Natural killer cell (primary cell): ENCODE results near the gene ACTL10. TPM values are rescaled to one million over a fixed set of nuclear protein-coding genes. Genes with fewer than 3 reads are reported as not detected.

Experiments used
- ATAC-seq, 3 donors: fragments of 150-1000 bp in 2 of 3; fragments of 200-7000 bp in 1 of 3; cut with Tn5 transposase; 1 replicate in 1 of 3; 2 replicates in 2 of 3; pipeline ENCODE4 v1.10.0; 2021; ENCODE audit warnings: mild to moderate bottlenecking in 2 of 3, moderate library complexity in 2 of 3
- DNase-seq, 2 donors: peaks; one replicate each; pipeline versions ENCODE4 v3.0.0 to v3.0.0-alpha.2; 2013 to 2021; ENCODE audit warnings: mixed read lengths in 1 of 2
- H3K27ac ChIP-seq: one replicate; pipeline ENCODE4 v1.5.1; 2013; ENCODE audit warnings: mild to moderate bottlenecking, low read length
- H3K27me3 ChIP-seq: one replicate; pipeline ENCODE4 v1.6.1; 2013; ENCODE audit warnings: low read length; ENCODE audit not compliant: control insufficient read depth, insufficient read depth
- H3K36me3 ChIP-seq: one replicate; pipeline ENCODE4 v1.6.1; 2013; ENCODE audit warnings: low read length; ENCODE audit not compliant: control insufficient read depth, insufficient read depth
- H3K4me1 ChIP-seq: one replicate; pipeline ENCODE4 v1.6.1; 2013; ENCODE audit warnings: low read length; ENCODE audit not compliant: control insufficient read depth, insufficient read depth
- H3K4me3 ChIP-seq: one replicate; pipeline ENCODE4 v1.5.1; 2013; ENCODE audit warnings: low read length
- H3K9me3 ChIP-seq: one replicate; pipeline ENCODE4 v1.6.1; 2013; ENCODE audit warnings: low read length; ENCODE audit not compliant: control insufficient read depth, insufficient read depth
- H3K27ac Mint-ChIP-seq, 2 donors: one replicate each; pipeline ENCODE4 v1.8.0; 2022; ENCODE audit warnings: mild to moderate bottlenecking in 2 of 2, mixed read lengths in 2 of 2, moderate library complexity in 1 of 2
- H3K27me3 Mint-ChIP-seq, 2 donors: one replicate each; pipeline ENCODE4 v1.8.0; 2022; ENCODE audit warnings: low read depth in 2 of 2, mixed read lengths in 2 of 2
- H3K36me3 Mint-ChIP-seq: one replicate; pipeline ENCODE4 v1.8.0; 2022; ENCODE audit warnings: mixed read lengths
- H3K4me1 Mint-ChIP-seq, 2 donors: one replicate each; pipeline ENCODE4 v1.8.0; 2022; ENCODE audit warnings: mixed read lengths in 2 of 2
- H3K4me3 Mint-ChIP-seq: one replicate; pipeline ENCODE4 v1.8.0; 2022; ENCODE audit warnings: mild to moderate bottlenecking, moderate library complexity, mixed read lengths
- H3K9me3 Mint-ChIP-seq, 2 donors: one replicate each; pipeline ENCODE4 v1.8.0; 2022; ENCODE audit warnings: mixed read lengths in 2 of 2
- WGBS: methylation state at CpG from one replicate; pipeline ENCODE4 v1.1.7; 2013; ENCODE audit warnings: missing lambda C conversion rate; ENCODE audit not compliant: insufficient coverage; 5-methylcytosine and 5-hydroxymethylcytosine counted together
- intact Hi-C: fragments of 100-400 bp; cut with micrococcal nuclease; formaldehyde crosslinking; loops from one replicate; pipeline ENCODE4 v1.14.2; 2022
- total RNA-seq, 4 donors: library from RNA; stranded (reverse); fragments of 120-200 nt in 1 of 4; gene quantifications; one replicate each; pipeline versions ENCODE4 v1.2.3 to v1.2.4, GENCODE V29; 2013 to 2022
- TF ChIP-seq, protein P1 (sequence below): fragments of 200-600 bp; IDR thresholded peaks from one replicate; pipeline ENCODE4 v1.8.0; 2022; ENCODE audit warnings: antibody characterized with exemption

The ACTL10 gene
- total RNA-seq, 3 donors from 2014 or later (not counting 1 experiment from before 2014, with no cell fraction given) = 0.80 to 2.2 (median 1.1) TPM

DNA sequence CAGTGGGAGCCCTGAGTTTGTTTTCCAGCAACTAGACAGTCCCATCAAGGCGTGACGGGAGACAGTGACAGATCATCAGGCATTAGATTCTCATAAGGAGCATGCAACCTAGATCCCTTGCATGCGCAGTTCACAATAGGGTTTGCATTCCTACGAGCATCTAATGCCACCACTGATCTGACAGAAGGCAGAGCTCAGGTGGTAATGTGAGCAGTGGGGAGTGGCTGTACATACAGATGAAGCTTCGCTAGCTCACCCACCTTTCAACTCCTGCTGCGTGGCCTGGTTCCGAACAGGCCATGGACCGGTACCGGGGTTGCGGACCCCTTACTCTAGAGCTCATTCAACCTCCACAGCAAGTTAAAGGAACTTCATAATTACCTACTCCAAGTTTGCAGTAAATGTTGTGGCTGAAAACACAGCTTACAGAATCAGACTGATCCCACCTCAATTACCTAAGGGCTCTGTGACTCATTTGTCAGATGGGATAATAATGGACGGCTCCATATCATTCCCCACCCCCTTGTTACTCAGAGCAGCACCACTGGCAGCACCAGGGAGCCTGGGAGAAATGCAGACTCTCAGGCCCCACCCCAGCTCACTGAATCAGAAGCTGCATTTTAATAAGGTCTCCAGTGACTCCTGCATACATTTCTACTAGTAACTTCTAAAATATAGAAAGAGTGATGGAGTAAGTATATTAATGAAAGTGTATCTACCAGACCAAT is 37.6 kb downstream of the ACTL10 start:
- no peak for DNase-seq
- 97% methylated on average over 11 of the region's 11 CpGs for WGBS
- H3K9me3 Mint-ChIP-seq = no peaks in the 10 kb centered on the region
- Histone ChIP-seq H3K4me1 (no peaks in the 10 kb centered on the region), H3K27ac (no peak overlapping the region), H3K27me3 (no peaks in the 10 kb centered on the region), H3K36me3 (peaks cover 6% of the 10 kb centered on the region), H3K9me3 (no peaks in the 10 kb centered on the region), H3K4me3 (no peak overlapping the region)
- TF ChIP-seq, protein P1, sequence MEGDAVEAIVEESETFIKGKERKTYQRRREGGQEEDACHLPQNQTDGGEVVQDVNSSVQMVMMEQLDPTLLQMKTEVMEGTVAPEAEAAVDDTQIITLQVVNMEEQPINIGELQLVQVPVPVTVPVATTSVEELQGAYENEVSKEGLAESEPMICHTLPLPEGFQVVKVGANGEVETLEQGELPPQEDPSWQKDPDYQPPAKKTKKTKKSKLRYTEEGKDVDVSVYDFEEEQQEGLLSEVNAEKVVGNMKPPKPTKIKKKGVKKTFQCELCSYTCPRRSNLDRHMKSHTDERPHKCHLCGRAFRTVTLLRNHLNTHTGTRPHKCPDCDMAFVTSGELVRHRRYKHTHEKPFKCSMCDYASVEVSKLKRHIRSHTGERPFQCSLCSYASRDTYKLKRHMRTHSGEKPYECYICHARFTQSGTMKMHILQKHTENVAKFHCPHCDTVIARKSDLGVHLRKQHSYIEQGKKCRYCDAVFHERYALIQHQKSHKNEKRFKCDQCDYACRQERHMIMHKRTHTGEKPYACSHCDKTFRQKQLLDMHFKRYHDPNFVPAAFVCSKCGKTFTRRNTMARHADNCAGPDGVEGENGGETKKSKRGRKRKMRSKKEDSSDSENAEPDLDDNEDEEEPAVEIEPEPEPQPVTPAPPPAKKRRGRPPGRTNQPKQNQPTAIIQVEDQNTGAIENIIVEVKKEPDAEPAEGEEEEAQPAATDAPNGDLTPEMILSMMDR = no peak
- H3K27ac Mint-ChIP-seq = no peak overlapping the region
- H3K4me3 Mint-ChIP-seq = no peak overlapping the region
- ATAC-seq = no peak
- no peaks in the 10 kb centered on the region for H3K27me3 Mint-ChIP-seq
- no peaks in the 10 kb centered on the region for H3K4me1 Mint-ChIP-seq
- intact Hi-C loops = no loop called here
- H3K36me3 Mint-ChIP-seq = no peaks in the 10 kb centered on the region

GRCh38 chr20:33707668-33708067 is 40.9 kb downstream of the ACTL10 start:
- ATAC-seq = no peak
- no peak overlapping the region for H3K4me3 Mint-ChIP-seq
- TF ChIP-seq, protein P1 = no peak
- H3K4me1 Mint-ChIP-seq = peaks cover 0 to 11% of the 10 kb centered on the region in 2 donors
- H3K36me3 Mint-ChIP-seq = peaks cover 8% of the 10 kb centered on the region
- Histone ChIP-seq H3K9me3 (no peaks in the 10 kb centered on the region), H3K27ac (no peak overlapping the region), H3K4me1 (no peaks in the 10 kb centered on the region), H3K27me3 (no peaks in the 10 kb centered on the region), H3K36me3 (peaks cover 22% of the 10 kb centered on the region), H3K4me3 (no peak overlapping the region)
- WGBS = 97% methylated on average over 11 of the region's 11 CpGs
- H3K27me3 Mint-ChIP-seq = no peaks in the 10 kb centered on the region
- no peaks in the 10 kb centered on the region for H3K9me3 Mint-ChIP-seq
- intact Hi-C loops = no loop called here
- no peak for DNase-seq
- H3K27ac Mint-ChIP-seq = no peak overlapping the region

DNA sequence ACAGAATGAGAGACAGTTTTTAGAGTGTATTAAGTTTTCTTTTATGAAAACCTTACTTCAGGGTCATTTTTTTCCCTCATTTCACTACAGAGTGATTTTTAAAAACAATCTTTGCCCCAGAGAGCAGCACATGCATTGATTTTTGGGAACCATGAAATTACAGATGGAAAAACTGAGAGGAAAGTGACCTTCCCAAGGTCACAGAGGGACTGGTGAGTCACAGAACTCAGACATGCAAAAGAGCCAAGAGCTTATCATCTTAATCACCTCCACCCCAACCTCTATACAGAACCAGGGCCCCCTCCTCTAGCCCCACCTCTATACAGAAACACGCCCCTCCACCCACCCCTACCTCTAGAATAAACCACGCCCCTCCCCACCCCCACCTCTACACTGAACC is 42.7 kb downstream of the ACTL10 start:
- Histone ChIP-seq H3K4me1 (no peaks in the 10 kb centered on the region), H3K4me3 (no peak overlapping the region), H3K36me3 (peaks cover 35% of the 10 kb centered on the region), H3K9me3 (no peaks in the 10 kb centered on the region), H3K27ac (no peak overlapping the region), H3K27me3 (no peaks in the 10 kb centered on the region)
- intact Hi-C loops = no loop called here
- 100% methylated on average over 2 of the region's 2 CpGs for WGBS
- ATAC-seq (no peak), DNase-seq (no peak)
- Mint-ChIP-seq H3K27me3 (no peaks in the 10 kb centered on the region), H3K27ac (no peak overlapping the region), H3K36me3 (peaks cover 8% of the 10 kb centered on the region), H3K4me1 (peaks cover 0 to 11% of the 10 kb centered on the region in 2 donors), H3K9me3 (no peaks in the 10 kb centered on the region), H3K4me3 (no peak overlapping the region)
- TF ChIP-seq, protein P1 = no peak
